Hepatocyte (in vitro differentiated cells): ENCODE data around the gene SNX11.

Source experiments
- CTCF ChIP-seq: fragments of 200-600 bp; sonication (generic); IDR thresholded peaks from 2 replicates; pipeline ENCODE4 v1.5.1; 2016; ENCODE audit warnings: antibody characterized with exemption, mild to moderate bottlenecking; ENCODE audit not compliant: poor library complexity
- EZH2 ChIP-seq: fragments of 200-600 bp; sonication (generic); IDR thresholded peaks from 2 replicates; pipeline ENCODE4 v1.6.1; 2016; ENCODE audit warnings: antibody characterized with exemption, mild to moderate bottlenecking, borderline replicate concordance

- TF ChIP-seq EZH2, result no peak
- TF ChIP-seq CTCF, result no peak
Measured at GRCh38 chr17:48101012-48101720, 6.4 kb upstream of the SNX11 start, which contains the start of gene CBX1.
